GM21825 (cell line): ENCODE data around the gene ZFP2.

ENCODE experiments used
- ATAC-seq: cut with Tn5 transposase; IDR thresholded peaks from one replicate; pipeline ENCODE4 v1.9.1; 2021; ENCODE audit warnings: mild to moderate bottlenecking, moderate library complexity; ENCODE audit not compliant: unreplicated experiment

ZFP2 gene

DNA sequence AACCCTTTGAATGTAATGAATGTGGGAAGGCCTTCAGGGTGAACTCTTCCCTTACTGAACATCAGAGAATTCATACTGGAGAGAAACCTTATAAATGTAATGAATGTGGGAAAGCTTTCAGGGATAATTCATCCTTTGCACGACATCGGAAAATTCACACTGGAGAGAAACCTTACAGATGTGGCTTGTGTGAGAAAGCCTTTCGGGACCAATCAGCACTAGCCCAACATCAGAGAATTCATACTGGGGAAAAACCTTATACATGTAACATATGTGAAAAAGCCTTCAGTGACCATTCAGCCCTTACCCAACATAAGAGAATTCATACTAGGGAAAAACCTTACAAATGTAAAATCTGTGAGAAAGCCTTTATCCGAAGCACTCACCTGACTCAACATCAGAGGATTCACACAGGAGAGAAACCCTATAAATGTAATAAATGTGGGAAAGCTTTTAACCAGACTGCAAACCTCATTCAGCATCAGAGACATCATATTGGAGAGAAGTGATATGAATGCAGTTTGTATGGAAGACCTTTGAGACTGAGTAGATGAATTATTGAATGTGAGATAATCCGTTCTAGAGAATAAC lies 69.8 kb downstream of the ZFP2 start:
- no peak for ATAC-seq

DNA sequence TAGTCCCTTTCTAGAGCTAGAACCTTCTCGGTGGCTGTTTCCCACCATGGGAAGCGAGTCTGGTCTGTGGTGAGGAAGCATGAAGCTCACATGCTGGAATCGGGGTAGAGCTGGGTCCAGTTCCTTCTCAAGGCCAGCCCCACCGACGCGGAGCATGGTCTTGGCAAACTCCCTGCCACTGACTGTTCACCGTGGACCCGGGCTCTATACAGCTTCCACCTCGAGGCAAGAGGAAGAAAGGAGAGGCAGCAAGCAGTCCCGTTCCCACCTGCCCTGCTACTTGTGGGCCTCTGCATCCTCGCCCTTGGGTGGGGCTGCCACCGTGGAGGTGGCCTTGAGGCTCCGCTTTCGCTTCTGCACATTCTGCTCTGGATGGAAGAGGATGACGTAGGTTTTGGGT lies 85.7 kb downstream of the ZFP2 start:
- ATAC-seq: no peak
